HG02885 (cell line): ENCODE results near the gene EFHD1.
"Not testable (repeated sequence)": the region's sequence is repeated elsewhere in the genome, so short reads cannot be mapped to it uniquely, and the experiment has no call there.

ENCODE experiments used
- ATAC-seq: cut with Tn5 transposase; IDR thresholded peaks from one replicate; pipeline ENCODE4 v1.9.1; 2021; ENCODE audit warnings: mild to moderate bottlenecking; ENCODE audit not compliant: unreplicated experiment, poor library complexity

The EFHD1 gene

DNA sequence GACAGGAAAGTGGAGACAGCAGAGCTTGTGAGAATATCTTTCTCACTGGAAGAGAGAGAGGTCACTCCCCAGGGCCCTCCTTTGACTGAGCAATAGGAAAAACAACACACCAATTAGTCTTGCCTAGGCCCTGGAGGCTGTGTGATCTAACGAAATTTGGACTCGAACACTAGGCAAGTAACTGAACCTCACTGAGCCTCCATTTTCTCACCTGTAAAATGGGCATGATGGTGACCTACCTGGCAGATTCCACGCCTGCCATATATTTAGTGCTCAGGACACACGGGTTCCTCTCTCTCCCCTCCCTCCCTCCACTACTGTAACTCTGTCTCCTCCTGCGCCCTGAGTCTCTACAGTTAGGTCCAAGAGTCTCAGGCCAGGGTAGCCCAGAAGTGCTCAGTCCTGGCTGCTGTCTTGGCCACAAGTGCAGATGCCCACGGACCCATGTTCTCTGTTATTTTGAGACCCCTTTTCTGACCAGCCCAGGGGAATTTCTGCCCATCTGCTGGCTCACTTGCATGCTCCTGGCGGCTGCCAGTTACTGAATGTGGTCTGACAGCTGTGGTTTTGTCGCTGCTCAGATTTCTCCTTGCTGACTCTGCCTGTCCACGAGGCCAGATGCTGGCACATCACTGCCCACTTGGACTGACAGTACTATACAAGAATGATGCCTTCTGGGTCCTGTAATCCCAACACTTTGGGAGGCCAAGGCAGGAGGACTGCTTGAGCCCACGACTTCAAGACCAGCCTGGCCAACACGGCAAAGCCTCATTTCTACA, 54.2 kb downstream of the EFHD1 start:
- ATAC-seq, result no peak

DNA sequence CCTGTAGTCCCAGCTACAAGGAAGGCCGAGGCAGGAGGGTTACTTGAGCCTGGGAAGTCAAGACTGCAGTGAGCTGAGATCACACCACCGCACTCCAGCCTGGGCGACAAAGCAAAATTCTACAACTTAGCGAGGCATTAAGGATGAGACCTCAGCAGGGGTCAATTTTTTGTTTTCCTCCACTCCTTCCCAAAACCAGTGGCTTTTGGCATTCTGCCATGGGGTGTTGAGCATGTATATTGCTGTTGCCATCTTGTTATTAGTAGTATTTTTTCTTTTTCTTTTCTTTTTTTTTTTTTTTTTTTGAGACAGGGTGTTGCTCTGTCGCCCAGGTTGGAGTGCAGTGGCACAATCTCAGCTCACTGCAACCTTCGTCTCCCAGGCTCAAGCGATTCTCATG, 54.8 kb downstream of the EFHD1 start:
- ATAC-seq, result no peak

DNA sequence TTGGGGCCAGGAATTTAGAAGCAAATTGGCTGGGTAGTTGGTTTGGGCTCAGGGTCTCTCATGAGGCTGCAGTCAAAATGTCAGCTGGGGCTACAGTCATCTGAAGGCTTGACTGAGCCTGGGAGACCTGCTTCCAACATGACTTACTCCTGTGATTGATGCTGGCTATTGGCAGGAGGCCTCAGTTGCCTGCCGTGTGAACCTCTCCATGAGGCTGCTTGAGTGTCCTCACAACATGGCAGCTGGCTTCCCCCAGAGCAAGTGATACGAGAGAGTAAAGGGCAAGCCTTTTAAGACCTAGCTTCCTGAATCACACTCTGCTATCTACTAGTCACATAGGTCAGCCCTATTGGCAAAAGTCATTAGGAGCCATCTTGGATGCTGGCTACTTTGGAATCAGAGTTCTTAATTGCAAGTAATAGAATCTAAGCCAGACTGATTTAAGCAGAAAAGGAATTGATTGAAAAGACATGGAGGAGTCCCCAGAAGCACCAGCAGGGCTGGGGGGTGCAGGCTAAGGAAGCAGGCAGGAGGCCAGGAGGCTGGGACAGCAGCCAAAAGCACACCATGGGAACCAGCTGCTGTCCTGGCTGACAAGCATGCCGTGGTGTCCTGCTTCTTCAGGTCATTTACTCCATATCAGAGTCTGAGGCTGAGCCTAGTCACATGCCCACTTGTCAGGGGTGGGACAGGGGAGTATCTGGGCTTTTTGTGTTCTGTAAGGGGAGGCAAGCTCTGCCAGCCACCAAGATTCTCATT, 55.9 kb downstream of the EFHD1 start:
- no peak for ATAC-seq

DNA sequence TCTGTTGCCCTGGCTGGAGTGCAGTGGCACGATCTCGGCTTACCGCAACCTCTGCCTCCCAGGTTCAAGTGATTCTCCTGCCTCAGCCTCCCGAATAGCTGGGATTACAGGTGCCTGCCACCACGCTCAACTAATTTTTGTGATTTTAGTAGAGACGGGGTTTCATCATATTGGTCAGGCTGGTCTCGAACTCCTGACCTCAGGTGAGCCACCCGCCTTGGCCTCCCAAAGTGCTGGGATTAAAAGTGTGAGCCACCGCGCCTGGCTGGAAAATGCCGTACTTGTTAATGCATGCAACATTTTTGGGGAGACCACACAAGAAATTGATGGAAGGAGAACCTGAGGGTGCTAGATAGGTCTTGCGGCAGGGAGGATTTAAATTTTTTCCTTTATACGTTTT, 57.7 kb downstream of the EFHD1 start:
- not testable (repeated sequence) for ATAC-seq

DNA sequence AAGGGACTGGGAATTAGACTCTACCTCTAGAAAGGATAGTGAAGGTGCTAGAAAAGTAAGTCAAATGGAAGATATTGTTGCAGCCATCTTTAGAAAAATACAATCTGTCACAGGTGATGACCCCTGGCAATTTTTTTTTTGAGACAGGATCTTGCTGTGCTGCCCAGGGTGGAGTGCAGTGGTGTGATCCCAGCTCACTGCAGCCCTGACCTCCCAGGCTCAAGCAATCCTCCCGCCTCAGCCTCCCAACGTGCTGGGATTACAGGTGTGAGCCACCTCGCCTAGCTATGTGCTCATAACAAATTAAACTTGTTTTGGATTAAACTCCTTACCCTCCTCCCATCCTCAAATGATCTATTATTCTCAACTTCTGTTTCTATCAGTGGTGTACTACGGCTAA, 59.9 kb downstream of the EFHD1 start:
- no peak for ATAC-seq

DNA sequence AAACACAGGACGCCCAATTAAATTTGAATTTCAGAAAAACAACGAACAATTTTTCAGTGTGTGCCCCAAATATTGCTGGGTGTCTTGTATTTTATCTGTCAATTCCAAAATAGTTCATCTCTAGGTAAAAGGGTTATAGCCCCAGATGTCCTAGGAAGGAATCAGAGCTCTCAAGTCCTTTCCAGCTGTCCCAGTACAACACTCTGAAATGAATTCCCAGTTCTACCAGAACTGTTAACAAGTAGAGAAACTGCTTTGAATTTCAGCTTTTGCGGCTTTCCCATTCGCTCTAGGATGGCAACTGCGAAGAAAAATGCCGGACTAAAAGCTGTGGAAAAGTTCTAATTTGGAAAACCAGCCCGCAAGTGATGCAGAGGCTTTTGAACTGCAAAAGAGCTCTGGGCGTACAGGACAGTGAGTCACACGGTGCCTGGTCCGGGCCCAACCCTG, 63.2 kb downstream of the EFHD1 start:
- no peak for ATAC-seq

DNA sequence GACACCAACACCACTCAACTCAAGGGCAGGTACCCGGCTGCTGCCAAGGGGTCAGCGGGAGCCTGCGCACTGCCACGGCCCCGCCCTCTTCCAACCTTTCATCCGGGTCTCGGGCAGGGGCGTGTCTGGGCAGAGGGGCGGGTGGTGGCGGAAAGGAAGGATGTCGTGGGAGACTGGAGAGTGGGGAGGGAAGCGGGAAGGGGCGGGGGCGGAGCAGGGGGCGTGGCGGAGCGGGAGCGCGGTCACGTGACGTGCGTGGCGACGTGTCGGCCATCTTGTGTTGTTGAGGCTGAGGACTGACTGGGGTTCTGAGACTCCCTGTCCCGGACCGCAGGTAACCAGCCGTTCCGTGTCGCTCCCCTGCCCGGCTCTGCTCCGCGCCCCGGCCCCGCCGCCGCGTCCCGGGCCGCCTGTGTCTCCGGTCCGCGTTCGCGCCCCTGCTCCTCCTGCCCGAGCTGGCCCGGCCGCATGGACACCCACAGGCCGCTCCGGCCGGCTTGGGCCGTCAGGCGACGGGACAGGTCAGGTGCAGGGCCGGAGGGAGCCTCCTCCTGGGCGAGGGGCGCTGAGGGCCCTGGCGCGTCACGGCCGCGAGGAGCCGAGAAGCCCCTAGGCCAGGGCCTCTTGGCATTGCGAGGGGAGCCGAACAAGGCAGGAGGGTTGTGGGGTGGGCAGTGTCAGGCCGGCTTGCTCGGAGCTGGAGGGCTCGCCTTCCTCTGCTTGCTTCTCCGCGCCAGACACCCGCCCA, 63.8 kb downstream of the EFHD1 start, which contains the start of gene GIGYF2:
TSS of gene GIGYF2 (plus strand) at position 273 of the 748 bp plus-strand sequence. CDS start 37,867 bp downstream, outside the sequence.
- peak; percentile 81 for ATAC-seq

DNA sequence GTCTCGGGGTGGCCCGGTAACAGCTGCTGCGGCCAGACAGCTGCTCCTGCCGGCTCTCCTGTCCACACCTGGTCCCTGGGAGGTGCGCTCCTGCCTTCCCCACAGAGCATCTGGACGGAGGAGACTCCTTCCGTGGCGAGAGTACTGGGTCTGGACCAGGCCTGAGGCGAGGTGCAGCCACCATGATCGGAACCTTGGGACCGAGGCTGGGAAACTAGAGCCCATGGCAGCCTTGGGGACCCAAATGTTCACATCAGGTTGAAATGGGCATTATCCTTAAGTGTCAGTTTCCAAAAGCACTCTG, 64.4 kb downstream of the EFHD1 start:
- ATAC-seq, result peak; percentile 25

DNA sequence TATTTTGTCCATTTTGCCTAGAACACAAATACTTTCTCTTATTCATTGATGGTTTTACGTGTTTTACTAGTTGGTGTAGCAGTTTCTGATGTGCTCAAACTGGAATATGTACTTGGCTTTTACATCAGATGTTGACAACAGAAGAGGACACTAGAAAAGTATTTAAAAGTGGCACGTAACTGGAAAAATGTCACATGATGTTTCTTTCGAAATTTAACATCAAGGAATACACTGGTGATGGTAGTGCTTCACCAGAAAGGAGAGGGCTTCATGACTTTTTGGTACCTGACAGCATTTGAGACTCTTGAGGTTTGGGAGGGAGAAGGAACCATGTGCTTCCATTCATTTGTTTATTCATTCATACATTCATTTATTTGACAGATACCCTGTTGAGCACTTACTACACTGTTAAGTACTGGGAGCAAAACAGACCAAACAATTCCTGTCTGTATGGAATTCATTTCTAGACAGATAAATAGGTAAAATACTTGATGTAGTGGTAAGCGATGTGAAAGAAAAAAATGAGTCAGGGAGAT, 65.2 kb downstream of the EFHD1 start:
- ATAC-seq, result no peak

DNA sequence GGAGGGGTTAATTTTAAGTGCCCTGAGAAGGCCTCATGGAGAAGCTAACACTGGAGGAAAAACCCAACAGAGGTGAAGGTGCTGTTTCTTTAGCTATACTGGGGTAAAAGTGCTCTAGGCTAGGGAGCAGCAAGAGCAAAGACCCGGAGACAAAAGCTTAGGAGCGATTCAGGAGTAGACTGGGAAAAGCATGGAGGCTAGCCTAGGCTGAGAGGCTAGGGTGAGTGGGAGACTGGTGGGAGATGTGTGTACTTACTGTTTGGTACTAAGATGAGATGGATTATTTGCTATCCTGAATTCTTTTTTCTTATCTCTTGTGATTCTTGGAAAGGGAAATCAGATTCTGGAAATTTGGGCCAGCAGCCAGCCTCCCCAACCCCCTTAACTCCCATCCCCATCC, 65.7 kb downstream of the EFHD1 start:
- no peak for ATAC-seq

DNA sequence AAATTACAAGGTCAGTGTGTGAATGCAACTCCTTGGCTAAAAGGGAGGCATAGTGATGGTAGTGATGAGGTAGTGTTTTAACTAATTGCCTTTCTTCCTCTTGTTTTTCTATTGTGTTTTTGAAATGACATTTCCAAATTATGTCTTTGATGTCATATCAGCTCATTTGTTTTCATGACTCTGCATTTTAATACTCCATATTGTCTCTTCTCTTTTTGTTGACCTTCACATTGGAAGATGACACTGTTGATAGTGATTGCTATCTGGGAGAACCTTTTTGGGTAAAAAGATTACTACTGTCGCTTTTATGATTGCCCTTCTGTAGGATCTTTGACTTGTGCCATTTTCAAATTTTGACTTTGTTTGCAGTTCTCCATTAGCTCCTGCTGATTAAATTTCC, 66.8 kb downstream of the EFHD1 start:
- no peak for ATAC-seq

DNA sequence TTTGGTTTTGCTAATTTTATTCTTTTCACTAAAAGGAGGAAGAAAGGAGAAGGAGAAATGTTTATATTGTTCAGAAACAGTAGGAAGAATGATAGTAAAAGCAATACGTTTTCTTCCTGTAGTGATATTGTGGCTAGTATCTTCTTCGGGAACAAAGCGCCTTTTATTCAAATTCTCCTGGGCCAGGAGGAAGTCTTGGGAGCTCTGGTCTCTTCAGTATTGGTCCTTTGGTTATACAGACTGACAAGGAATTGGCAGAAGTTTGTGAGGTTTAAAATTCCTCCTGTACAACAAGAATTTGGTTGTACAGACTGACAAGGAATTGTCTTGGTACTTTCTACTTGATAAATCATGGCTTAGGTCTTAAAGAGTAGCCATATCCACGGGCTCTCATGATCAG, 73.7 kb downstream of the EFHD1 start:
- ATAC-seq, result no peak

DNA sequence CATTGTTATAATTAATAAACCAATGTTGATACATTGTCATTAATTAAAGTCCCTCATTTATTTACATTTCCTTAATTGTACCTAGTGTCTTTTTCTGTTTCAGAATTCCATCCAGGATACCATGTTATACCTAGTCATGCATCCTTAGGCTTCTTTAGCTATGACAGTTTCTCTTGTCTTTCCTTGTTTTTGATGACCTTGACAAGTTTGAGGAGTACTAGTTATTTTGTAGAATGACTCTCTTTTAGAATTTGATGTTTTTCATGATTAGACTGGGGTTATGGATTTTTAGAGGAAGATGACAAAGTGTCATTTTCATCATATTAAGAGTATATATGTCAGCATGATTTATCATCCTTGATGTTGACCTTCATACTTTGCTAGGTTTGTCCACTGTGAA, 80.1 kb downstream of the EFHD1 start:
- ATAC-seq, result no peak

DNA sequence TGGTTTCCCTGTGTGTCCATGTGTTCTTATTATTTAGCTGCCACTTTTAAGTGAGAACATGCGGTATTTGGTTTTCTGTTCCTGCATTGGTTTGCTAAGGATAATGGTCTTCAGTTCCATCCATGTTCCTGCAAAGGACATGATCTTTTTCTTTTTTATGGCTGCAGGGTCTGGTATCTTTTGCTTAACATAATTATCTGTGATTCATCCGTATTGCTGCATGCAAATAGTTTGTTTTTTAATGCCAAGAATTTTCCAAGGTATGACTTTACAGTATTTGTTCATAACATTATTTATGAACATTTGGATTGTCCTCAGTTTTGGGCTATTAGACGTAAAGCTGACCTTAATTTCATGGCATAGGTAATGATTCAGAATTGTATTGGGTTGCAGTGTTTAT, 81.6 kb downstream of the EFHD1 start:
- no peak for ATAC-seq

DNA sequence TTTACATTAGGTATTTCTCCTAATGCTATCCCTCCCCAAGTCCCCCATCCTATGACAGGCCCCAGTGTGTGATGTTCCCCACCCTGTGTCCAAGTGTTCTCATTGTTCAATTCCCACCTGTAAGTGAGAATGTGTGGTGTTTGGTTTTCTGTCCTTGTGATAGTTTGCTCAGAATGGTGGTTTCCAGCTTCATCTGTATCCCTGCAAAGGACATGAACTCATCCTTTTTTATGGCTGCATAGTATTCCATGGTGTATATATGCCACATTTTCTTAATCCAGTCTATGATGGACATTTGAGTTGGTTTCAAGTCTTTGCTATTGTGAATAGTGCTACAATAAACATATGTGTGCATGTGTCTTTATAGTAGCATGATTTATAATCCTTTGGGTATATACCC, 86.7 kb downstream of the EFHD1 start:
- not testable (repeated sequence) for ATAC-seq

DNA sequence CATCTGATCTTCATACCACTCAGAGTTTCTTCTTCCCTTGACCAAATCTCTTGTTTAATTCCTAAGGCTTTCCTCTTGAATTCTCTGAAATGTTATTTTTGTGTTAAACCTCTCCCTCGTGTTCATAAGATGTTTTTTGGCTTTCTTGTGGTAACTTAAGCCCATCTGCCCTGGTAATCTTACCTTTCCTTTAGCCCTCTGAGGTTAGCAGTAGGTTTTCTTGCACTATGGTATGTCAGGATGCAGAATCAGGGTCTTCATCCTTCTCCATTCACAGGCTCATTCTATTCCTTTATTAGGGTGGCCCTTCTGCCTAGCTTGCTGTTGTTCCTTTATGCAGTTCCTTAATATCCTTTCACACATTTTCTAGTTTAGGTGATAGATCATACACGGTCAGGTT, 87.9 kb downstream of the EFHD1 start:
- no peak for ATAC-seq

DNA sequence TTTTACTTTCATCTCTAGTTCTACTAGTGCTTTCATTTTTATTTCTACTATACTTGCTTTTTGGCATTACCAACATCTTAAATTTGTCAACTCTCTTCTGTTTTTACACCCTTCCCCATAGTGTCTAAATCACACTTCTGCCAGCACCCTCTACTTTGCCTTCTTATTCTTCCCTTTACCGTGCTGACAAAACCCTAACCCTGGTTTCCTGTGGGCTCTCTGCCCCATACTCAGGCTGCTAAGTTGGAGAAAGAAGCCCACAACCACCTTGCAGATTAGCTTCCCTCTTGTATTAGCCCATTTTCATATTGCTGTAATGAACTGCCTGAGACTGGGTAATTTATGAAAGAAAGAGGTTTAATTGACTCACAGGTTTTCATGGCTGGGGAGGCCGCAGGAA, 88.5 kb downstream of the EFHD1 start:
- no peak for ATAC-seq

DNA sequence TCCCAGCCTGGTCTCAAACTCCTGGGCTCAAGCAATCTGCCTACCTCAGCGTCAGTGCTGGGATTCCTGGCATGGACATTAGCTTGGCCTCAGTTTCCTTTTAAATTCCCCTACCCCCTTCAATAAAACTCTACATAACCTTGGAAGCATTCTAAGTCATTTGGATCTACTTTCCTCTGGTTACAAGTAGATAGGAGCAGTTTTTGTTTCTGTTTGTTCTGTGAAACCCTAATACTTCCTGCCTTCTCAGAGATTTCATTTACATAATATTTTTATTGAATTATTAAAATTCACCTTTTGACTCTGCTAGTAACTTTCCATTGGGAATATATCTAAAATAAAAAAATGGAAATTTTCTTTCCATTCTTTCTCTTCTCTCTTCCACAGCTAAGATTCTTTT, 89.6 kb downstream of the EFHD1 start:
- ATAC-seq, result no peak

DNA sequence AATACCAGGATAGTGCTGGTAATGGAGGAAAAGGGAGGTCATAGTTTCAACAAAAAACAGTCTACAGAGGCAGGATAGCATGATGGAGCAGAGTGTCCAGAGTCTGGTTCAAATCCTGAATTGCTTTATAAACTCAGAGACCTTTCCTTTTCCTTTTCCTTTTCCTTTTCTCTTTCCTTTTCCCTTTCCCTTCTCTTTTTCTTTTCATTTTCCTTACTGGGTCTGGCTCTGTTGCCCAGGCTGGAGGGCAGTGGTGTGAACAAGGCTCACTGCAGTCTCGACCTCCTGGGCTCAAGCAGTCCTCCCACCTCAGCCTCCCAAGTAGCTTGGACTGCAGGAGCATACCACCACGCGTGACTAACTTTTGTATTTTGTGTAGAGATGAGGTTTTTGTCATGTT, 95.4 kb downstream of the EFHD1 start:
- no peak for ATAC-seq

DNA sequence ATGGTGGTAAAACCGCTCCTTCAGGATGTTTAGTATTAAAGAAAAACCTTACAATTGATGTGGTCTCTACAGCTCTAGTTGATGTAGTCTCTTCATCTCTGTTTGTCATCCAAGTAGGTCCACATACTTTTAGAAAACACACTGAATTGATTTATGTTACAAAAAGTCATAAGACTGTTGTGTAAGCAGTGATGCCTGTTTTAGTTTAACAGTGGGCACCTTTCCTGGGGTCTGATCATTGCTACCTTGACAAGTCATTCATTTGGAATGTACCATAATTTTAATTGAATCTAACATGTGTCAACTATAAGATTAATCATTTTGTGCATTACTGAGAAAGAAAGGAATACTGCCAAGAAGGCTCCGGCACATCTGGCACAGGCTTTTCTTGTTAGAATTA, 98.1 kb downstream of the EFHD1 start:
- no peak for ATAC-seq
